NCI-H82 (cell line): ENCODE data around the gene KIFC3.
"Not testable (repeated sequence)": the region's sequence is repeated elsewhere in the genome, so short reads cannot be mapped to it uniquely, and the experiment has no call there.

Experiments used
- DNase-seq: peaks from one replicate; lab custom pipeline; 2025; lab: John Stamatoyannopoulos, UW

KIFC3 gene

GRCh38 chr16:57802341-57803133 is at the start of gene KIFC3:
Gene KIFC3, minus strand, starts transcription at chr16:57802491. Its CDS starts 4,248 bp downstream, at chr16:57798243.
- DNase-seq: peak; percentile 69

DNA sequence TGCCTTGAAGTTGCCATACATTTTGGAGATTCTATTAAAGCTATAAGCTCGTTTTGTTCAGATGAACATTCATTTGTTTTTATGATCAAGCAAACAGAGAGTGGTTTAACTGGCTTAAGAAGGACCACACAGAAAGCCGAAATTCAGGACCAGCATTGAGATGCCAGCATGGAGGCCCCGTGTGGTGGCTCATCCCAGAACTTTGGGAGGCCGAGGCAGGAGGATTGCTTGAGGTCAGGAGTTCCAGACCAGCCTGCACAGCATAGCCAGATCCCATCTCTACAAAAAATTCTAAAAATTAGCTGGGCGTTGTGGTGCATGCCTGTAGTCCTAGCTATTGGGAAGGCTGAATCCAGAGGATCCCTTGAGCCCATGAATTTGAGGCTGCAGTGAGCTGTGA is 45.9 kb upstream of the KIFC3 start:
- no peak for DNase-seq

GRCh38 chr16:57846931-57847330 is 44.6 kb upstream of the KIFC3 start:
- DNase-seq: peak; percentile 46

- peak; percentile 92 for DNase-seq
Measured at GRCh38 chr16:57846078-57846697, 43.9 kb upstream of the KIFC3 start.

GRCh38 chr16:57845115-57845514 is 42.8 kb upstream of the KIFC3 start:
- peak; percentile 55 for DNase-seq

GRCh38 chr16:57844416-57845030 is 42.2 kb upstream of the KIFC3 start:
- DNase-seq: no peak

DNA sequence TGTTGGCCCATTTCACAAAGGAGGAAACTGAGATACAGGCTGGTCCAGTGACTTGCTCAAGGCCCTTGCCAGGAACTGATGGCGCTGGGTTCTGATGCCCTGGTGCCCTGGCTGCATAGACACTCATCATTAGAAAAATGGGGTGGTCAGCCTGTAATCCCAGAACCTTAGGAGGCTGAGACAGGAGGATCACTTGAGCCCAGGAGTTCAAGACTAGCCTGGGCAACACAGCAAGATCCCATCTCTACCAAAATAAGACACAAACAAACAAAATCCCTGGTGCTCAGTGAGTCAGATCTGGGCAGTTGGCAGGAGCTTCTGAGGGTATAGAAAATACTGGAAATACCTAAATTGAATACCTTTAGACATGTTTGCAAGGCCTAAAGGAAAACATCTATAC is 41.1 kb upstream of the KIFC3 start:
- no peak for DNase-seq

DNA sequence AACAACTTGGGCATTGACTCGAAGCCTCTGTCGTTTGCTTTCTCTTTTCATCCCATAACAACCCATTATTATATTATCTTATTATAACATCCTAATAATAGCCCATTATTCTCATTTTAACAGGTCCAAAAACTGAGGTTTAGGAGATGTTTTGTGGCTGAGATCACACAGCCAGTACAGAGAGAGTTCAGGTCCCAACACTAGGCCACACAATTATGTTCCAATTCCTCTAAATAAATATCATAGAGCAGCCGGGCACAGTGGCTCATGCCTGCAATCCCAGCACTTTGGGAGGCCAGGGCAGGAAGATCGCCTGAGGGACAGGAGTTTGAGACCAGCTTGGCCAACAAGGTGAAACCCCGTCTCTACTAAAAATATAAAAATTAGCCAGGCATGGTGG is 40.3 kb upstream of the KIFC3 start:
- no peak for DNase-seq

DNA sequence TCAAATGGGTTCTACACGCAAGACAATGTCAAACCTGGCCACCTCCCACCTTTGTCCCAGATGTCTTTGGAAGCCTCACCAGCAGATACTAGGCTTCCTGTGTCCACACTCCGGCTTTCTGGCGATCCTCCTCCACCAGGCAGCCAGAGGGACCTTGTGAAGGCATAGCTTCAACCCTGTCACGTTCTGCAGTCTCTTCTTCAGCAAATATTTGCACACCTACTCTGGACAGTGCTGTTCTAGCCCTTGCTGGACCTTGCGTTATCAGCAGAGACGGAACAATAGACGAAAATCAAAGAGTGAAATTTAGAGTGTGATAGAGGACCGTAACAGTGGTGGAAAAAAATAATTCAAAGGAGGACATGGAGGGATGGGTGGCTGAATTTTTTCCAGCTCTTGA is 38.5 kb upstream of the KIFC3 start:
- DNase-seq: no peak

- no peak for DNase-seq
Measured at GRCh38 chr16:57838161-57838560, 35.9 kb upstream of the KIFC3 start.

GRCh38 chr16:57837305-57838125 is 35.2 kb upstream of the KIFC3 start:
- no peak for DNase-seq

GRCh38 chr16:57835439-57835838 is 33.1 kb upstream of the KIFC3 start:
- DNase-seq: not testable (repeated sequence)

DNA sequence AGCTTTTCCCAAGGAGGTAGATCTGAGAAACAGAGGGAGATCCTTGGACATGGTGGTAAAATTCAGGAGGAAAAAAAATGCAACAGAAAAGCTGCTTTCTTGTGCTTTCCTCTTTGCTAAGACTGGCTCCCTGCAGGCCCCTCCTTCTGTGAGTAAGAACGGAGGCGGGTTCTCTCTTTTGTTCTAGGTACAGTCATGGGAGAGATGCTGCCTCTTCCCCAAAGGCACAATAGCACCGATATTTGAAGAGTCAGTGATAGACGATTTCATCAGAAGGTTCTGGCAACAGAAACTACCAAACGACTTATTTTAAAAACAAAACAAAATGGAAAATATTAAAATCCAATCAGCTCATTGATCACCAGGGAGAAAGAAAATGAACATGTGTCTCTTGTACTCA is 32.6 kb upstream of the KIFC3 start:
- no peak for DNase-seq

GRCh38 chr16:57830890-57831484 is 28.7 kb upstream of the KIFC3 start:
- no peak for DNase-seq

DNA sequence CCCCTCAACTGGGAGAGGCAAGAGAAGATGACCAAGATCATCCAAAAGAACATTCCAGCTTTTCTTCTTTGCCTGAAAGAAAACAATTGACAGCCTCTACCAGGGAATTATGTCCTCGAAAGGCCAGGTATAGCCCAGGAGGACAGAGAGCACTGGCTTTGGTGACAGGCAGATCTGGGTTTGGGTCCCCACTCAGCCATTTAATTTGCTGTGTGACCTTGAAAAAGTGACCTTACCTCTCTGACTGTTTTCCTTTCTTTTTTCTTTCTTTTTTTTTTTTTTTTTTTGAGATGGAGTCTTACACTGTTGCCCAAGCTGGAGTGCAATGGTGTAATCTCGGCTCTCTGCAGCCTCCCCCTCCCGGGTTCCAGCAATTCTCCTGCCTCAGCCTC is 27.7 kb upstream of the KIFC3 start:
- no peak for DNase-seq

- peak; percentile 8 for DNase-seq
Measured at GRCh38 chr16:57828272-57829161, 26.2 kb upstream of the KIFC3 start.

DNA sequence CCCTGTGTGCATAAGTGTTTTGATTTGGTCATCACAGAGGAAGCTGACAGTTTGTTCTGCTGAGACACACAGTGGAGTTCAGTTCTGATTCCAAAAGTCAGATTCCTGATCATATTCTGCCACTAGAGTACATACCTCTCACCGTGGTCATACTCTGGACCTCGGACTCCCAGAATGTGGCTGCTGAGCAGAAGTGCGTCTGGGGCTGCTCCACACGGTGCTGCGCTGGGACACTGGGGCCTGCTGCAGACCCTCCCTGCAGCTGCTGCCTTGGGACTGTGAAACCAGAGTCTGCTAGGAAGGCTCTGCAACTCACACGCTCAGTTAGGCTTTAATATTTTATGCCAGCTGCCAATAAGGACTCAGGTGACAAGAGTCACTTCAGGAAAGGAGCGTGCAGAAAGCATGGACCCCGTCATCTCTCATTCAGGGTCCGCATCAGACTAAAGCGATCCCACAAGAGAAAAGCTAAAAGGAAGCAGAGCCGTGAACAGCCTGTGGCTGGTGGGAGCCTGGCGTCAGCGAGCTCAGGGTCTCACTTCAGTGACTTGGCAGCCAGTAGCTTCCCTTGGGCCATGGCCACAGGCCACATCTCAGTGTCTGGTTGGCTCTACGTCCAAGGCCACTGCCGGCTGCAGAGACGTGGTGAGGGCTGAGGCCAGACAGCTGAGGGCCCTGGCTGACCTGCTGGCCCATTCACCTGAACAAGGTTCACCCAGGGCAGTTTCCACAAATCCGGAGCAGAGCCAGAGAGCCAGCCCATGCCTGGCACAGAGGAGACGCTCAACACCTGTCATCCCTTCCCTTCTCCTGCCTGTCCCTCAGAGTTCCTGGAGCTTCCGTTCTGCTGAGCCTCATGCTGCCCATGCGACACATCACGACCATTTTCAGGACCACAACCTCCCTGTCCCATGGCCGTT is 24.7 kb upstream of the KIFC3 start:
- DNase-seq: no peak

GRCh38 chr16:57826052-57826451 is 23.8 kb upstream of the KIFC3 start:
- DNase-seq: no peak

GRCh38 chr16:57825298-57826044 is 23.2 kb upstream of the KIFC3 start:
- DNase-seq: no peak
